T-helper 2 cell treated with Interferon-gamma antibody and Interleukin-4, amounts not matched to agents 100 ng/mL and 5 ng/mL, for 36 hours (primary cell): Measurements from ENCODE around the gene ARMC9. TPM values are rescaled to one million over a fixed set of nuclear protein-coding genes. Genes with fewer than 3 reads are reported as not detected.
"Not testable (repeated sequence)": the region's sequence is repeated elsewhere in the genome, so short reads cannot be mapped to it uniquely, and the experiment has no call there.

Experiments
- intact Hi-C: fragments of 100-400 bp; cut with micrococcal nuclease; formaldehyde crosslinking; loops from one replicate; pipeline ENCODE4 v1.15.1; 2023
- total RNA-seq: library from RNA; stranded (reverse); gene quantifications from 2 replicates; pipeline ENCODE4 v1.2.3, GENCODE V29; 2022

The ARMC9 gene
- total RNA-seq, 1 donor from 2014 or later = 0.50 TPM

GRCh38 chr2:231336236-231336635 lies 137.8 kb downstream of the ARMC9 start:
- intact Hi-C loops = no loop called here

- intact Hi-C loops = no loop called here
Measured at GRCh38 chr2:231336700-231337099, 138.3 kb downstream of the ARMC9 start.

GRCh38 chr2:231337807-231338759 lies 139.7 kb downstream of the ARMC9 start:
- intact Hi-C loops = no loop called here

GRCh38 chr2:231339316-231339715 lies 140.9 kb downstream of the ARMC9 start:
- intact Hi-C loops = no loop called here

- intact Hi-C loops = no loop called here
Measured at GRCh38 chr2:231341100-231341499, 142.7 kb downstream of the ARMC9 start.

GRCh38 chr2:231342061-231342711 lies 143.8 kb downstream of the ARMC9 start:
- intact Hi-C loops = no loop called here

GRCh38 chr2:231343006-231343710 lies 144.7 kb downstream of the ARMC9 start:
- intact Hi-C loops = no loop called here

- intact Hi-C loops = no loop called here
Measured at GRCh38 chr2:231343988-231344387, 145.6 kb downstream of the ARMC9 start.

GRCh38 chr2:231344851-231345250 lies 146.4 kb downstream of the ARMC9 start:
- intact Hi-C loops = no loop called here

GRCh38 chr2:231347081-231347480 lies 148.7 kb downstream of the ARMC9 start:
- intact Hi-C loops = no loop called here

GRCh38 chr2:231347638-231348037 lies 149.2 kb downstream of the ARMC9 start:
- intact Hi-C loops = no loop called here

- intact Hi-C loops = no loop called here
Measured at GRCh38 chr2:231348173-231348572, 149.7 kb downstream of the ARMC9 start.

- intact Hi-C loops = no loop called here
Measured at GRCh38 chr2:231348704-231349373, 150.4 kb downstream of the ARMC9 start.

- intact Hi-C loops = not testable (repeated sequence)
Measured at GRCh38 chr2:231349374-231349735, 150.9 kb downstream of the ARMC9 start.

- intact Hi-C loops = no loop called here
Measured at GRCh38 chr2:231351648-231352047, 153.2 kb downstream of the ARMC9 start.

GRCh38 chr2:231353469-231353868 lies 155.0 kb downstream of the ARMC9 start:
- intact Hi-C loops = no loop called here

GRCh38 chr2:231355508-231356465 lies 157.4 kb downstream of the ARMC9 start:
- intact Hi-C loops = no loop called here

GRCh38 chr2:231356466-231356844 lies 158.0 kb downstream of the ARMC9 start:
- intact Hi-C loops = no loop called here

GRCh38 chr2:231357048-231357447 lies 158.6 kb downstream of the ARMC9 start:
- intact Hi-C loops = no loop called here

GRCh38 chr2:231357931-231358330 lies 159.5 kb downstream of the ARMC9 start:
- intact Hi-C loops = no loop called here
